HCT116 (cell line): ENCODE results near the gene ALOX5AP.

Source experiments
- EGR1 ChIP-seq: IDR thresholded peaks from 2 replicates; pipeline ENCODE4 v1.6.1; 2012; ENCODE audit warnings: low read depth
- TF ChIP-seq, protein P1 (sequence below), 3 experiments: fragments of 200-600 bp in 1 of 3; sonication (generic) in 1 of 3; IDR thresholded peaks in 2 of 3; conservative IDR thresholded peaks in 1 of 3; 2 replicates each; pipeline ENCODE4 v1.5.1; 2012 to 2017; ENCODE audit warnings: low read depth in 2 of 3, low read length in 2 of 3, antibody characterized with exemption in 1 of 3, borderline replicate concordance in 1 of 3, control low read depth in 1 of 3, mild to moderate bottlenecking in 1 of 3, mixed read lengths in 1 of 3, mixed run types in 1 of 3, moderate library complexity in 1 of 3; ENCODE audit not compliant: insufficient read depth in 1 of 3

DNA sequence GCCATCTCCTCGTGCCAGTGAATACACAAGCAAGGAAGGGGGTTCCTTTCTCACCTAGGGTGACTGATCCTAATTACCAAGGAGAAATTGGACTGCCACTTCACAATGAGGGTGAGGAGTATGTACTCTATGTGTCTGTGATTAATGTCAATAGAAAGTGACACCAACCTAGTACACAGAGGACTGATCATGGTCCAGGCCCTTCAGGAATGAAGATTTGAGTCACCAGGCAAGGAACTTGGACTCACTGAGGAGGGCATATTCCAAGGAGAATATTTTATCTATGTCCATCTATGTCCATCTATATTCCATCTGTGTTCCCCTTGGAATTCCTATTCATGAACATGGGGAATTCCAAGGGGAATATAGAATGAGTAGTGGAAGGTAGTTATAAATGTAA lies 9.2 kb upstream of the ALOX5AP start:
- TF ChIP-seq, protein P1, sequence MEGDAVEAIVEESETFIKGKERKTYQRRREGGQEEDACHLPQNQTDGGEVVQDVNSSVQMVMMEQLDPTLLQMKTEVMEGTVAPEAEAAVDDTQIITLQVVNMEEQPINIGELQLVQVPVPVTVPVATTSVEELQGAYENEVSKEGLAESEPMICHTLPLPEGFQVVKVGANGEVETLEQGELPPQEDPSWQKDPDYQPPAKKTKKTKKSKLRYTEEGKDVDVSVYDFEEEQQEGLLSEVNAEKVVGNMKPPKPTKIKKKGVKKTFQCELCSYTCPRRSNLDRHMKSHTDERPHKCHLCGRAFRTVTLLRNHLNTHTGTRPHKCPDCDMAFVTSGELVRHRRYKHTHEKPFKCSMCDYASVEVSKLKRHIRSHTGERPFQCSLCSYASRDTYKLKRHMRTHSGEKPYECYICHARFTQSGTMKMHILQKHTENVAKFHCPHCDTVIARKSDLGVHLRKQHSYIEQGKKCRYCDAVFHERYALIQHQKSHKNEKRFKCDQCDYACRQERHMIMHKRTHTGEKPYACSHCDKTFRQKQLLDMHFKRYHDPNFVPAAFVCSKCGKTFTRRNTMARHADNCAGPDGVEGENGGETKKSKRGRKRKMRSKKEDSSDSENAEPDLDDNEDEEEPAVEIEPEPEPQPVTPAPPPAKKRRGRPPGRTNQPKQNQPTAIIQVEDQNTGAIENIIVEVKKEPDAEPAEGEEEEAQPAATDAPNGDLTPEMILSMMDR (IDR thresholded peaks at IDR 0.05 in 2 of 3, conservative IDR thresholded peaks at IDR 0.05 in 1 of 3; ENCODE audit: borderline replicate concordance in 1 of 3, insufficient read depth in 1 of 3, low read depth in 2 of 3, low read length in 2 of 3) = no peak
- TF ChIP-seq EGR1 = no peak
